Liver (tissue), 3 donors: ENCODE measurements around the gene COG7.

ENCODE experiments used
- CTCF ChIP-seq: fragments of 150-350 bp; IDR thresholded peaks from 2 replicates; pipeline ENCODE4 v1.5.1; 2017; ENCODE audit warnings: improper control_type of control experiment, low read depth, low read length; ENCODE audit not compliant: missing input control
- EGR1 ChIP-seq, 2 donors: IDR thresholded peaks; 2 replicates each; pipeline ENCODE4 v1.6.1; 2016 to 2018; ENCODE audit warnings: antibody characterized with exemption in 2 of 2, low read depth in 2 of 2
- FOXA2 ChIP-seq: IDR thresholded peaks from 2 replicates; pipeline ENCODE4 v1.6.1; 2016; ENCODE audit warnings: antibody characterized with exemption
- GABPA ChIP-seq, 2 donors: IDR thresholded peaks in 1 of 2; conservative IDR thresholded peaks in 1 of 2; 2 replicates each; pipeline ENCODE4 v1.6.1; 2016; ENCODE audit warnings: antibody characterized with exemption in 2 of 2, mild to moderate bottlenecking in 1 of 2, moderate library complexity in 1 of 2
- HNF4A ChIP-seq, 2 donors: conservative IDR thresholded peaks; 2 replicates each; pipeline ENCODE4 v1.6.1; 2016; ENCODE audit warnings: antibody characterized with exemption in 2 of 2, mild to moderate bottlenecking in 2 of 2
- JUND ChIP-seq, 2 donors: IDR thresholded peaks; 2 replicates each; pipeline ENCODE4 v1.6.1; 2016; ENCODE audit warnings: antibody characterized with exemption in 2 of 2
- MAX ChIP-seq: IDR thresholded peaks from 2 replicates; pipeline ENCODE4 v1.6.1; 2016; ENCODE audit warnings: antibody characterized with exemption
- RAD21 ChIP-seq, 2 donors: IDR thresholded peaks; 2 replicates each; pipeline ENCODE4 v1.6.1; 2016; ENCODE audit warnings: antibody characterized with exemption in 2 of 2, mild to moderate bottlenecking in 2 of 2
- REST ChIP-seq: IDR thresholded peaks from 2 replicates; pipeline ENCODE4 v1.6.1; 2016; ENCODE audit warnings: antibody characterized with exemption, mild to moderate bottlenecking
- RXRA ChIP-seq, 2 donors: IDR thresholded peaks; 2 replicates each; pipeline ENCODE4 v1.6.1; 2017 to 2018; ENCODE audit warnings: antibody characterized with exemption in 2 of 2, mild to moderate bottlenecking in 1 of 2
- SP1 ChIP-seq: IDR thresholded peaks from 2 replicates; pipeline ENCODE4 v1.6.1; 2018; ENCODE audit warnings: antibody characterized with exemption, mild to moderate bottlenecking
- TAF1 ChIP-seq: conservative IDR thresholded peaks from 2 replicates; pipeline ENCODE4 v1.6.1; 2016; ENCODE audit warnings: antibody characterized with exemption, mild to moderate bottlenecking
- YY1 ChIP-seq: IDR thresholded peaks from 2 replicates; pipeline ENCODE4 v1.6.1; 2016; ENCODE audit warnings: antibody characterized with exemption, mild to moderate bottlenecking
- ZBTB33 ChIP-seq: IDR thresholded peaks from 2 replicates; pipeline ENCODE4 v1.6.1; 2016; ENCODE audit warnings: antibody characterized with exemption
- donor health status: healthy.
- donor health status: healthy.

GRCh38 chr16:23434380-23434779 lies 18.6 kb downstream of the COG7 start:
- TF ChIP-seq MAX: no peak
- peak; percentile 80 for TF ChIP-seq CTCF
- no peak for TF ChIP-seq SP1
- TF ChIP-seq TAF1: no peak
- no peak for TF ChIP-seq RXRA (IDR thresholded peaks at IDR 0.05)
- no peak for TF ChIP-seq GABPA (IDR thresholded peaks at IDR 0.05 in 1 of 2, conservative IDR thresholded peaks at IDR 0.05 in 1 of 2)
- peak; percentile 90 to 91 for TF ChIP-seq RAD21 (IDR thresholded peaks at IDR 0.05)
- no peak for TF ChIP-seq REST
- TF ChIP-seq EGR1 (IDR thresholded peaks at IDR 0.05; ENCODE audit: low read depth in 2 of 2): no peak
- no peak for TF ChIP-seq YY1
- TF ChIP-seq FOXA2: no peak
- TF ChIP-seq ZBTB33: no peak
- TF ChIP-seq JUND (IDR thresholded peaks at IDR 0.05): no peak
- no peak for TF ChIP-seq HNF4A (conservative IDR thresholded peaks at IDR 0.05)
